GM19372 (cell line): ENCODE results near the gene NHLRC4.
A peak's percentile ranks its signal among the peaks of the same experiment; 100 is the strongest.

Experiments
- ATAC-seq: cut with Tn5 transposase; IDR thresholded peaks from one replicate; pipeline ENCODE4 v1.9.1; 2021; ENCODE audit warnings: mild to moderate bottlenecking, low read depth, moderate library complexity; ENCODE audit not compliant: unreplicated experiment

The NHLRC4 gene

DNA sequence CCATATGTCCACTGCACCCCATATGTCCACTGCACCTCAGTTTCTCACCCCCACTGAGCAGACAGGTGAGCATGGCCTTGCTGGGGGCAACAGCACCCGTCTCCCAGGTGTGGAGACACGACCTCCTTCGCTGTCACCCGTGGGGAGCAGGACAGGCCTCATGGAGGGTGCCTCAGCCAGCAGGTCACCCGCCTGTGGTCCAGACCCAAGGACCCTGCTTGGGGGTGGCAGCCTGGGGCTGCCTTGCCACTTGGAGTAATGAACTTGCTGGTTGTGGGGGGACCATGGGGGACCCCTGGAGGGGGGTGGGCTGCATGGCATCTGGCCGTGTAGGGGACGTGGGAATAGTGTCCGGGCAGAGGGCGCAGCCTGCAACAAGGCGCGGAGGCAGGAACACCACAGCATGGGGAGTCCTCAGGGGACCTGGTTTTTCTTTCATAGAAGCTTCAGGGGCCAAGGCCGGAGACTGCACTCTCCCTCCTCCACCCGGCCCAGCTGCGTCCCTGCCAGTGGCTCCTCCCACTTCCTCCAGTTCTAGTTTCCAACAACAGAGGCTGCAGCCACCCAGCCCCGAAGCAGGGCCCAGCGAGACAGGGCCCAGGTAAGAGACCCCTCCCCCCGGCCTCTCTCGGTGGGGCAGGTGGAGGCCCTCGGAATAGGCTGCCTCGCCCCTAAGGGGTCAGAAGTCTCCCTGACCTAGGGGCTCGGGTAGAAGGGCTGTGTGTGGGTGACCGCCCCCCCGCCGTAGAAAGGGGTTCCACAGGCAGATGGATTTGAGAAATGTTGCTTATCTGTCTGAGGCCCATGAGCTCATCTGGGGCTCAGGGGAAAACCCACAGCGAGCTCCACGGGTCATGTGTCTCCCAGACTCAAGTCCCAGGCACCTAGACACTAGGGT, at the start of gene NHLRC4:
Gene NHLRC4, plus strand, starts transcription at position 531 of the 898 bp plus-strand sequence. CDS start 1,043 bp downstream, outside the sequence.
- peak; percentile 50 for ATAC-seq

DNA sequence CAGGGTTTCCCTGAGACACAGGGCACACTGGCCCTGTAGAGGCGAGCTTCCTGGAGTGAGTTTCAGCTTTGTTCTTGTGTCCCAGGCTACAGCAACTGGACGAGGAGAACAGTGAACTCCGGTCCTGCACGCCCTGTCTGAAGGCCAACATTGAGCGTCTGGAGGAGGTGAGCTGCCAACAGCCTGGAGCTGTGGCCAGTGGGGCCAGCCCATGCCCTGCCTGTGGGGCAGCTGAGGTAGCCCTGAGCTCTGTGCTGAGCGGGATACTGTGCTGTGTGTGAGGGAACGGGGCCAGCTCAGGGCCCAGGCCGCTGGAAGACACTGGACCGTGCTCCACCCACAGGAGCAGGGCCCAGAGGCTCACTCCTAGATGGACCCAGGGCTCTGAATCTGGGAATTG, 47.9 kb upstream of the NHLRC4 start:
- no peak for ATAC-seq

GRCh38 chr16:519425-519824, 47.4 kb upstream of the NHLRC4 start:
- ATAC-seq: no peak

DNA sequence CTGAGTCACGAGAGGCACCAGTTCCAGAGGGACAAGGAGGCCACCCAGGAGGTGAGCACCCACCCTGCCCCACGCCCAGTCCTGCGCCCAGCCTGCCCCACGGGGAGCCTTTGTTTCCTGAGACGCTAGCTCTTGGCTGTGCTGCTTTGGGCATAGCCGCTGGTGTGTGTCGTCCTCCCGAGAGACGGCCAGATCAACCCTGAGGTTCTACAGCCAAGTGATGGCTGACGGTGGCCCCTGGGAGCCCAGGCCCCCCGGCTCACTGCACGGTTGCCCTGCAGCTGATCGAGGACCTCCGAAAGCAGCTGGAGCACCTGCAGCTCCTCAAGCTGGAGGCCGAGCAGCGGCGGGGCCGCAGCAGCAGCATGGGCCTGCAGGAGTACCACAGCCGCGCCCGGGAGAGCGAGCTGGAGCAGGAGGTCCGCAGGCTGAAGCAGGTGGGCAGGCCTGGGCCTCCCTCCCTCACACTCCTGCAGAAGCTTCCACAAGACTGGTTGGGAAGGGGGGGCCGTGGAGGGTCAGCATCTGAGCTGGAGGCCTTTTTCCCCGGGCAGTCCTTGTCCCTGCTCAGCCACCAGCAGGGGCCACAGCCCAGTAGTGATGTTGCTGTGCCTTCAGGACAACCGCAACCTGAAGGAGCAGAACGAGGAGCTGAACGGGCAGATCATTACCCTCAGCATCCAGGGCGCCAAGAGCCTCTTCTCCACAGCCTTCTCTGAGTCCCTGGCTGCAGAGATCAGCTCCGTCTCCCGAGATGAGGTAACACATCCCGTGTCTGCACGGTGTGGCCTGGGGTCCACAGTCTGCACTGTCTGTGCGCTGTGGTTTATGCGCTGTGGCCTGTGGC, 46.7 kb upstream of the NHLRC4 start:
- ATAC-seq: no peak

GRCh38 chr16:520847-521246, 46.0 kb upstream of the NHLRC4 start:
- no peak for ATAC-seq

GRCh38 chr16:521381-522210, 45.2 kb upstream of the NHLRC4 start:
- no peak for ATAC-seq

- no peak for ATAC-seq
These were observed 44.3 kb upstream of the NHLRC4 start for GRCh38 chr16:522320-523096.

DNA sequence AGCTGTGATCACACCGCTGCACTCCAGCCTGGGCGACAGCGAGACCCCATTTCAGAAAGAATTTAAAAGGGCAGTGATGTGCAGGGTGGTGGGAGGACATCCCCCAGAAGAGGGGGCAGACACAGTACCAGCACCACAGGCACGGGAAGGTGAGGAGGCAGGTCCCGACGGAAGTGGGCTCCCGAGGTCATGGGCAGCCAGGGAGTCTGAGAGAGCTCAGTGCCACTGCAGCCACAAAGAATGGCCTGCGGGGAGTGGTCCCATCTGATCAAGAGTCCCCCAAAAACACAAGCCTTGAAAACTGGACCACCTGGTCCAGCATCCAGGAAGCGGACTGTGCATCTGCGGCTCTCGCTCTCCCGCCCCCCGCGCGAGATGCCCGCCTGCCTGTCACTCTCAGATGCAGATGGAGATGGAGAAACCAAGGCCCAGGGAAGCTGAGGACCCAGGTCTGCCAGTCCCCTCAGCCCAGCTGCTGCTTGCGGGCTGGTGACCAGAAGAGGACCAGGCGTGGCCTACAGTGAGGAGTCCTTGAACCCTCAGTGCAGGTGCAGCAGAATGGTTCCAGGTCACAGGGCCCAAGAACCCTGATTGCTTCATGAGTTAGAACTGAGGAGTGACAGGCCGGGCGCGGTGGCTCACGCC, 43.6 kb upstream of the NHLRC4 start:
- no peak for ATAC-seq

- no peak for ATAC-seq
These were observed 42.3 kb upstream of the NHLRC4 start for GRCh38 chr16:524274-525040.

DNA sequence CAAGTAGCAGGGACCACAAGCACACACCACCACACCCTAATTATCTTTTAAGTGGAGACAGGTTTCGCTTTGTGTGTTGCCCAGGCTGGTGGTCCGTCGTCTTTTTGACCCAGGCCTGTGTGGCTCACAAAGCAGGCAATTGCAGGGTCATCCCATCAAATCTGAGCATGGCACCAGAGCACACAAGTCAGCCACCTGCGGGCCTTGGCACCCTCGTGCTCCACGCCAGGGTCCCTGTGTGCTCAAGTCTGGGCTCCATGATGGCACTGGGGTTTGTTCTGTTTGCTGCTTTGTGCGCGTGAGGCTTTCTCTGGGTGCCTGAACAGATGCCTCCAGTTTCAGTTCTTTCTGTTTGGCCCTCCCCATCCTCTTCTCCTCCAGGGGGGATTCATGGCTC, 41.7 kb upstream of the NHLRC4 start:
- ATAC-seq: no peak

- no peak for ATAC-seq
These were observed 41.2 kb upstream of the NHLRC4 start for GRCh38 chr16:525520-526180.

DNA sequence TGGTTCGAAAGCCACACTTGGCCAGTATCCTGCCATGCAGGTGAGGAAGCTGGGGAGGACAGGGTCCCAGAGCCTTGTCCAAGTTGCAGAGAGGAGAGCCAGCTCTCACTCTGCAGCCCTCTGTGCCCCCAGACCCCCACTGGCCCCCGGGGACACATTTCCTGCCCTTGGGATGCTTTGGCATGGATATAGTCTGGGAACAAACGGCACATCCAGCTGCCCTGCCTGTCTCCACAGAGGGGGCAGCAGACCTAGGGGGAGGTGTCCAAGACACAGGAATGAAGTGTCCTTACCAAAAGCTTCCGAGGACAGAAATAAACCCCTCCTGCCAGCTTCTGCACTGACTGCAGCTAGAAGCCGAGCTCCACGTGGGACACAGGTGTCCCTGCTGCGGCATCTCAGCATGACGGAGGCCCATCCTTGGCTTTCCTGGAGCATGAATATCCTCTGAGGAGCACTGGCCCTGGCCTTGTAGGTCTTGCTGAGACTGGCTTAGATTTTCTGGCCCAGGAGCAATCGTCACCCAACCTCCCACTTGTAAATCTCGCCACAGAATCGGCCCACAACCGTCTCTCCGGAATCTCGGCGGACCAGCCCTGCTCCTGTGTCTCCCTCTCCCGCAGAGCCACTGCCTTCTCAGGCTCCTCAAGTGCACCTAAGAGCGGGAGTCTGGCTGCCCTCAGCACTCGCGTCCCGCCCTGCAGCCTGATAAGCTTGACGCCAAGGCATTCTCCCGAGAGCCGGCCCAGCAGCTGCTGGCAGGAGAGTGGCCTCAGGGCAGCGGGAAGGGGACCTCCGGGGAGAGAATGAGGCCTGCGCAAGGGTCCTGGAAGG, 40.4 kb upstream of the NHLRC4 start:
- no peak for ATAC-seq

GRCh38 chr16:527015-527903, 39.5 kb upstream of the NHLRC4 start, which contains the start of gene CAPN15:
Gene CAPN15, plus strand, starts transcription at chr16:527712. Its CDS starts 19,127 bp downstream, at chr16:546839.
- ATAC-seq: peak; percentile 66

DNA sequence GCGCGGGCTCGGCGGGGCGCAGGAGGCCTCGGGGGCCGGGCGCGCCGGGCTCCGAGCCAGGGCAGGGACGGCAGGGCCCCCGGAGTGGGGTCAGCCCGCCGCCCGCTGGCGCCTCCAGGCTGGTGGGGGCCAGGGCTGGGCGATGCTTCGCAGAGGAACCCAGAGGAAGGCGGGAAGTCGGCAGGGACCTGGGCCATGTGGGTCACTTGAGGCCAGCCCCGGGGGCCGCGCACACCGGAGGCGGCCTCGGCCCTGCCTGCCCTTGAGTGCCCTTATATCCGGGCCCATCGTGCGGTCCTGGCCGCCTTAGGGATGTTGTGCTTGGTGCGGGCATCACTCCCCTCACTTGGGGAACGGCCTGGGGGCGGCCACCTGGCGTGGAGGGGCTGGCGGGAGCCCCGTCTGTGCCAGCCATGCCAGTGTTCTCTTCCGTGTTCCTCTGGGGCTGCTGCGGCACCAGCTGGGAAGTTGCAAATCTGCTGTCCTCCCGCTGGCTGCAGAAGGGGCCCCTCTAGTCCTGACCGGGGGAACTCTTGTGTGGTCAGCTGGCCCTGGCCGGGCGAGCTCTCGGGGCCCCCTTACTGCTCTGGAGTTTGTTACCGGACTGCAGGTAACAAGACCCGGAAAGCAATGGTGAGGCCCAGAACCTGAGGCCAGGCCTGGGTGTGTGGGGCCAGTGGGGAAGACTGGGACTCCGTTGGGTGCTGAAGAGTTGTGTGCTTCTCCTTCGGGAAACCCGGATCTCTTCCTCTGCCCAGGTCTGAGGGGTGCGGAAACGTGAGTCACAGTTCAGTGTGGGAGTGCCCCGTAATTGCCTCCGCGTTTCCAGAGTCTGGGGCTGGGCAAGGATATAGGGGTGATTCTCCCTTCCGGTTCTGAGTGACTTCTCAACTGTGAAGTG, 38.4 kb upstream of the NHLRC4 start:
- peak; percentile 10 for ATAC-seq

GRCh38 chr16:529012-529575, 37.7 kb upstream of the NHLRC4 start:
- ATAC-seq: no peak
